D341Med (cell line): ENCODE data around the gene SAMD9.
"Not testable (repeated sequence)": the region's sequence is repeated elsewhere in the genome, so short reads cannot be mapped to it uniquely, and the experiment has no call there.

ENCODE experiments used
- DNase-seq: peaks from one replicate; pipeline ENCODE4 v3.0.0; 2012; ENCODE audit warnings: low spot score

Gene SAMD9

GRCh38 chr7:93117852-93118530, at the start of gene SAMD9:
TSS of gene SAMD9 (minus strand) at chr7:93117979. CDS start at chr7:93106097, 11,882 bp downstream.
- no peak for DNase-seq

- no peak for DNase-seq
Measured at GRCh38 chr7:93165447-93165846, 47.7 kb upstream of the SAMD9 start.

GRCh38 chr7:93164766-93165165, 47.0 kb upstream of the SAMD9 start:
- no peak for DNase-seq

- DNase-seq = no peak
Measured at GRCh38 chr7:93161181-93161762, 43.5 kb upstream of the SAMD9 start.

- DNase-seq = no peak
Measured at GRCh38 chr7:93160410-93160809, 42.6 kb upstream of the SAMD9 start.

GRCh38 chr7:93159490-93159889, 41.7 kb upstream of the SAMD9 start:
- DNase-seq = no peak

GRCh38 chr7:93156884-93157283, 39.1 kb upstream of the SAMD9 start:
- DNase-seq = no peak

- DNase-seq = no peak
Measured at GRCh38 chr7:93150200-93150835, 32.5 kb upstream of the SAMD9 start.

GRCh38 chr7:93148727-93149126, 30.9 kb upstream of the SAMD9 start:
- no peak for DNase-seq

GRCh38 chr7:93148144-93148543, 30.4 kb upstream of the SAMD9 start, which contains the start of gene SAMD9L:
TSS of gene SAMD9L (minus strand) at chr7:93148385. CDS start at chr7:93135971, 12,414 bp downstream.
- no peak for DNase-seq

- DNase-seq = no peak
Measured at GRCh38 chr7:93147363-93147762, 29.6 kb upstream of the SAMD9 start.

GRCh38 chr7:93146472-93147141, 28.8 kb upstream of the SAMD9 start:
- no peak for DNase-seq

- no peak for DNase-seq
Measured at GRCh38 chr7:93146036-93146435, 28.3 kb upstream of the SAMD9 start.

- DNase-seq = no peak
Measured at GRCh38 chr7:93145354-93145753, 27.6 kb upstream of the SAMD9 start.

- DNase-seq = no peak
Measured at GRCh38 chr7:93142127-93142526, 24.3 kb upstream of the SAMD9 start.

GRCh38 chr7:93140582-93141191, 22.9 kb upstream of the SAMD9 start:
- DNase-seq = no peak

GRCh38 chr7:93138576-93138975, 20.8 kb upstream of the SAMD9 start:
- no peak for DNase-seq

GRCh38 chr7:93133005-93133404, 15.2 kb upstream of the SAMD9 start:
- DNase-seq = no peak

GRCh38 chr7:93132216-93132615, 14.4 kb upstream of the SAMD9 start:
- no peak for DNase-seq

- DNase-seq = not testable (repeated sequence)
Measured at GRCh38 chr7:93126954-93127353, 9.2 kb upstream of the SAMD9 start.

GRCh38 chr7:93123532-93123931, 5.8 kb upstream of the SAMD9 start:
- not testable (repeated sequence) for DNase-seq
